ENCODE measurements around the gene SGMS1.
A peak's percentile ranks its signal among the peaks of the same experiment; 100 is the strongest.

The SGMS1 gene

DNA sequence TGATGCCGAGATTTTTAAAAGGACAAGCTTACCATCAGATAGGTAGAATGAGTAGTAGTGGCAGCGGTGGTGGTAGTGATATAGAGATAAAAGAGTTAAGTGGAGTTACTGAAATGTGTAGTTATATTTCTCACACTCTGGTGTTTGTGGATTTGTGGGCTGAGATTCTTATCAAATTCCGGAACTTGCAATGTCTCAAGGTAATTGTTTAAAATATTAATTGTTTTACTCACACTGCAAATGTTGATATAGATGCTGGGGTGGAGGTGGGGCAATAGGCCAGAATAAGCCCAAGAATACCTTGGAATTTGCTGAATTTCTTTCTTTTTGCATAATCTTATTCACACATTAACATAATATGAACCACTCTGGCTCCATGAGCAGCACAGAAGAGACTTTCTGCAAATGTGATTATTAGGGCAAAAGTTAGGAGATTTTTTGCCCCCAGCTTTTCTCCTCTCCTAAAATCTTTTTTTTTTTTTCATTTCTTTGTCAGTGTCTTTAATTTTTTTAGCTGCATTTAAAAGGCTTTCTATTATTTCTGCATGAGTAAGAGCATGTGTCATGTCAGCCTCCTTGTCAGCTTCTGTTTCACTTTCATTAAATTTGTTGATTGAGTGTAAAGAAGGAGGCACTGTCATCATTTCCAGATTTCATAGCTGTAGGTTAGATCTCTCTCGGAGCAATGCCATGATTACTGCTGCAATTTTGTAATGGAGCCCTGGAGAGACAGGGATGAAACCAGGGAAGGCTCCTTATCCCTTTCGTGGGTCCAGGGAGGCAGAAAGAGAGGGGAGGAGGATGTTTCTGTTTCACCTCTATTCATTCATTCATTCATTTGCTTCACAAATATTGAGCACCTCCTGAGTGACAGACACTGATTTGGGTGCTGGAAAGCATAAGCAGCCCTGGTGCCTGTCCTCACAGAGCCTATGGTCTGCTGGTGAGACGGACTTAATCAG is 13.1 kb upstream of the SGMS1 start:
- DNase-seq (ENCODE audit: low read depth) = peak; percentile 29

DNA sequence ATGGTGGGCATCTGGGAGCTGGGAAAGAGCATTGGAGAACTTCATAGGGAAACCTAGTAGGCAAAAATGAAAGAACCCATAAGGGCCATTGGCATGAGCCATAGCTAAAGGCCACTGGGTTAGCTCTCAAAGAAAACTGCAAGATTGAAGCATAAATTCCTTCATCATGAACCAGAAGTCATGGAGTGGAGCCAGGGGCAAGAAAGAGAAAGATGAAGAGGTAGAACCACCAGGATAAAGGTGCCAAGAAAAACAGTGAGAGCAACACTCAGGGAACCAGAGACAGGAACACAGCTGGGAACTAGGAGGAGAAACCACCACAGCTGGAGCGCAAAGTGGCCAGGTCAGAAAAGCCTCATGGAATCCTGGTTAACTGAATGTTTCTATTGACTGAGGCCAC is 11.5 kb upstream of the SGMS1 start:
- peak; percentile 48 for DNase-seq (ENCODE audit: low read depth)

DNA sequence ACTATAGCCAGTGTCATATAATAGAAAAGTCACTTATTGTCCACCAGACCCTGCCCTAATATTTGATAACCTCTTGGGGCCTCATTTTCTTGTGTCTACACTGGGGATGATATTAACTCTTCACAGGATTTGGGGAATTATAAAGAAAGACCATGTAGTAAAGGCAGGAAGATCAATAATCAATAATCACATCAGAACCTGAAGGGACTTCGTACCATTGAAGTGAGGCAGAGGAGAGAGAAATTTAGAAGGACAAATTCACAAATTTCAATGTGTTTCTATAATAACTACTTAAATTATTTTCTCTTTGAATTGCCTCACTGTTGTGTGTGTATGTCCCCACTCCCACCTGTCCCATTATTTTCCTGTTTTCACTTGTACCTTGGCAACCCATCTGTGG is 10.7 kb upstream of the SGMS1 start:
- no peak for DNase-seq (ENCODE audit: low read depth)

GRCh38 chr10:50631052-50631451 is 7.3 kb upstream of the SGMS1 start:
- no peak for DNase-seq (ENCODE audit: low read depth)

DNA sequence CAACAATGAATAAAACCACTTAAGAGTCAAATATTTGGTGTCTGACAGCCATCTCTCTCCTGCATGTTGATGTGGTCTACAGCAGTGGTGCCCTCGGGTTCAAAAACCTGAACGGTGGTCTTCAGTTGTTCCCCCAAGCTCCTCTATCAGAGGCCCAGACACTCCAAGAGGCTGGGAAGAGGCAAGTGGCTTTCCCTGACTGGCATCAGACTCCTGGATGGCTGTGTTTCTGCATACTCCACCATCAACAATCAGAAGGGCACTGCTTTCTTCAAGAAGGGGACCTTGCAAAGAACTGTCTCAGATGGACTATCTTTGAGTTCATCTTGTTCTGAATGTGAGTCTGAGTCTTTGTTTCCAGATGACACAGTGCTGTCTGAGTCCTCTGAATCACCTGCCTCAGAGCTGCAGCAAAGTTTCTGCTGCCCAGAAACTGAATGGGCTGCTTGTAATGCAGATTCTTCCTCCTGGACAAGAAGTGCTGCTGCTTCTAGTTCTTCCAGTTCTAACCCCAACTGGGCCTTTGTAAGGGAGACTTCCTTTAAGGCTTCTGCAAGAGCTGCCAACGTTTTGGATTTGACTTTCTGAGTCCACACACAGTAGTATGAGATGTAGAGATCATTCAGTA is 5.9 kb upstream of the SGMS1 start:
- no peak for DNase-seq (ENCODE audit: low read depth)

GRCh38 chr10:50627896-50628295 is 4.1 kb upstream of the SGMS1 start:
- DNase-seq (ENCODE audit: low read depth) = no peak

GRCh38 chr10:50627443-50627842 is 3.7 kb upstream of the SGMS1 start:
- DNase-seq (ENCODE audit: low read depth) = no peak

DNA sequence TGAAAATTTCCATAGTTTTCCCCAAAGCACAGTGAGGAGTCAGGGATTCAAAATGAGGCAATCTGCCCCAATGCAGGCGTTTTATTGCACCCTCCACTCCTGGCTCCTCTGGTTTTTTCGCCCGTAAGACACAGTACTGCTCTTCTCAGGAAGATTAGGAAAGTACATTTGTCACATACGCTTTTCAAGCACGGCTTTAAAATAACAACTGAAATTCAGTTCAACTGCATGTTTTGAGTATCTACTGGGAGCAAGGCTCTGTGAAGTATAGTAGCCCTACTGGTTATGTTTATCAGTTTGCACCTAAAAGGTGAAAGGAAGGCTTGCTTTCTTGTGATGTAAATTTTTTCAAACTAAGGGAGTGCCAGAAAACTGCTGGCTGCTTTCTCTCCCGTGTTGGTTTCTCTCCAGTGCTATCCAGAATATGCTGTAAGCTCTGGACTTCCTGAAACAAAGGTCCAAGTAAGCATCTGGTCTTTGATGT is 1.9 kb upstream of the SGMS1 start:
- DNase-seq (ENCODE audit: low read depth) = peak; percentile 22

DNA sequence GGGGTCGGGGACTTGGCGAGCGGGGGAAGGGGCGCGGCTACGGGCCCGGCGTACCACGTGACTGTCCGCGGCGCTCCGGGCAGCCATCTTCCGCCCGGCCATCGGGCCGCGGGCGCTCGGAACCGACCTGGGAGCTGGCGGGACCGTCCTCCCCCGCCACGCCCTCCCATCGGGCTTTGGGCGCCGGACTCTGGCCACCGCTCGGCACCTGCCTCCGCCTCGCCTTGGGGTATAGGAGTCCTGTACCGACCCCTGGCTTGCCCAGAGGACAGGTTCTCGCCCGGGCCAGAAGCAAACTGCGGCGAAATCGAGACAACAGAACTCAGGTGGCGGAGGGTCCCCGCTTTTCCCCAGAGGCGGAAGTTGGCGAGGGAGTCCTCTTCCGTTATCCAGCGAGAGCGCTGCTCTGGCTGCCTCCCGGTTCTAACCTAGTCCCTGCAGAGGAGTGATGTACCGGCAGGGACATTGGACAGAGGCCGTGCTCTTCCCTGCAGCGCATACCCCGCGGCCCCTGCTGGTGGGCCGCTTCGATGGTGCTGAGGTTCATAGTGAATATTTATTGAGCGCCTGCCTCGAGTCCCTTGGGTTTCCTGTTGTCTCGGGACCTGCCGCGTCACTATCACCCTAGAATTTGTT is 1.2 kb upstream of the SGMS1 start:
- DNase-seq (ENCODE audit: low read depth) = peak; percentile 83

DNA sequence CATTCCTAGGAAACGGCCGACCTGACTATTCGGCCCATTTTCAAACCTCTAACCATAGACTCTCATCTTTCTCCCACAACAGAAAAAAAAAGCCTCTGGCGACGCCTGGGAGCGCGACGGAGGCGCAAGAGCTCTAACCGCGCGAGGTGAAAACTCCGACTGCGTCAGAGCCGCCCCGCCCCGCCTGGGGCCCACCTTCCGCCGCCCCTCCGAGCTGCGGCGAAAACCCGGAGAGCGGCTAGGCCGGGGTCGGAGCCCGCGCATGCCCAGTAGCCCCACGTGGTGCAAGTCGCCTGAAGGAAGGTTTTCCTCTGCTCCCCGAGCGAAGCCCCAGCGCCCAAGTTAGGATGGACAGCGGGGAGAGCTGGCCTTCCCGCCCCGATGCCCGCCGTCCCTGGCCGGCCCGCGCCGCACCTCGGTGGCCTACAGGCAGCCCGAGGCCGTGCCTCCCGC is 683 bp upstream of the SGMS1 start:
- peak; percentile 96 for DNase-seq (ENCODE audit: low read depth)

- peak; percentile 63 for DNase-seq (ENCODE audit: low read depth)
These were observed 772 bp downstream of the SGMS1 start for GRCh38 chr10:50622706-50623662.

- DNase-seq (ENCODE audit: low read depth) = peak; percentile 94
These were observed 1.6 kb downstream of the SGMS1 start for GRCh38 chr10:50621968-50622705.

- no peak for DNase-seq (ENCODE audit: low read depth)
These were observed 2.9 kb downstream of the SGMS1 start for GRCh38 chr10:50620899-50621298.

DNA sequence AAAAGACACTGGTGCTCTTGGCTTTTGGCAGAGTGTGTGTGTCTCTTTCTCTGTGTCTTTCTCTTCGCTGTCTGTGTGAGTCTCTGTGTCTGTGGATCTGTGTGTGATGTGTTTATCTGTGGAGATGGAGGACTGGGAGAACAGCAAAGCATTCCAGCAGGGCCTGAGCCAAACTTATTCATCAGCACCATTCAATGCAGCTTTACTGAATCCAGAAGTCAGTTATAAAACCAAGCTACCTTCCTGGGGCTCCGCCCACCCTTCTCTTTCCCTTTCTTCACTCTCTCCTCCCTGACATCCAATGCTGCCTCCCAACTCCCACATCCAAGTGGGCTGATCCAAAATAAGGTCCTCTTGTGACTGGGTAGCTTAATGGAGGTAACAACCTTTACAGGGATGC is 3.9 kb downstream of the SGMS1 start:
- DNase-seq (ENCODE audit: low read depth) = no peak

GRCh38 chr10:50619166-50619565 is 4.6 kb downstream of the SGMS1 start:
- no peak for DNase-seq (ENCODE audit: low read depth)

DNA sequence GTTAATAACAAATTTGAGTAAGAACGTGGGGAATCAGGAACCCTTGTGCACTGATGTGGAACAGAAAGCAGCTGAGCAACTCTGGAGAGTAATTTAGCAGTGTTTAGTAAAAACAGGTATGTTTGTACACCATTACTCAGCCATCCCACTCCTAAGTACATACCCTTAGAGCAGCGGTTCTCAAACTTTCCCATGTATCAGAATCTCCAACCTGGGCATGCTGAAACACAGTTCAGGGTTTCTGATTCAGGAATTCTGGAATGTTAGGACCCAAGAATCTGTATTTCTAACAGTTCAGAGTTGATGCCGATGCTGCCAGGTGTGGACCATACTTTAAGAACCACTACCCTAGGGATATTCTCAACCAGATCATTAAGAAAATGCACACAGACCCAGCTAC is 5.1 kb downstream of the SGMS1 start:
- DNase-seq (ENCODE audit: low read depth) = no peak

DNA sequence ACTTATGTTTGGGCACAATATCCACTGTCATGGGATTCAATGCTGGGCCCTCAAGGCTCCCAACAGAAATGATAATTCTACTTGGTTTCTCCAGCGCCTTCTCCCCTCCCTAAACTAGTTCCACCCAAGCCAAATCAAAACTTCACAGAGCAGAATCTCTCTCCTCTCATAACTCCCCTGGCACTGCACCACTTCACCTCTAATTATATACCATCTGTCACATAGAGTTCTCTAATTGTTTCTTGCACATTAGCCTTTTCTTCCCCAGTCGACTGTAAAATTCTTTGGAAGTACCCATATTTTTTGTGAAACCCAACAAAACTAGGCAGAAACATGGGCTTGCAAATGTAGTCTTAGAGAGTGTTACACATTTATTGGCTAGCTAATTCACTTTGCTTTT is 8.1 kb downstream of the SGMS1 start:
- DNase-seq (ENCODE audit: low read depth) = no peak

DNA sequence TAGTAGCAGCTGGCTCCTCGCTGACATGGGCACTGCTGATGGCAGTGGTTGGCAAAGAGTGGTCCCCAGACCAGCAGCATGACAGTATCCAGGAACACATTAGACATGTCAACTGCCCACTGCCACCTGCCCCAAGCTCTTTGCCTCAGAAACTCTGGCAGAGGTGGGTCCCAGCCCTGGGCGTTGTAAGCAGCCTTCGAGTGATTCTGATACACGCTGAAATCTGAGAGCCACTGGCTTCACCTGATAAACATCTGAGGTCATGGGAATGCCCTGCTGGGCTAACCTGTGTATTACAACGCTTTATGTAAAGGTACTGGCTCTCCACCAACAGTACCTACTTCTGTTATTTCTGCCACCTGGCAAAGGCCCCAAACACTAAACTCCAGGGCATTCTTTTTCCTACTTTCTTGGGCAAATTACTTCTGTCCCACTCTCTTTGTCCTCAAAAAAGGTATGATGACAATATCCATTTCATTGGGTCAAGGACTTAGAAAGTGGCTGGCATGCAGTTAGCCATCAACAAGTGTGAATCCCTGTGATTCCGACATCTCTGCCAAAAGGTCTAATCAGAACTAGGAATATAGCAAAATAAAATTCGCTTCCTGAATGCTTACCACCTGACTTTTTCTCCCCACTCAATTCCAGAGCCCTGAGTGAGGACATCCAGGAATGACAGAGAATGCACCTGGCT is 9.2 kb downstream of the SGMS1 start:
- peak; percentile 34 for DNase-seq (ENCODE audit: low read depth)

- no peak for DNase-seq (ENCODE audit: low read depth)
These were observed 9.9 kb downstream of the SGMS1 start for GRCh38 chr10:50613726-50614443.

- no peak for DNase-seq (ENCODE audit: low read depth)
These were observed 10.6 kb downstream of the SGMS1 start for GRCh38 chr10:50613150-50613549.

All from ELR (cell line).